H1 (cell line): ENCODE data around the gene RERE. TPM values are rescaled to one million over a fixed set of nuclear protein-coding genes. Genes with fewer than 3 reads are reported as not detected.

Experiments
- CTCF ChIA-PET: fragments of 300-600 bp; sonication (Branson Sonifier 250); formaldehyde crosslinking; loops from one replicate; lab custom pipeline; 2021; ENCODE audit not compliant: partially characterized antibody; lab: Charles Lee
- POLR2A ChIA-PET: fragments of 300-600 bp; sonication (Branson Sonifier 250); formaldehyde crosslinking; loops from one replicate; lab custom pipeline; 2021; ENCODE audit warnings: inconsistent platforms; ENCODE audit not compliant: partially characterized antibody; lab: Charles Lee
- DNase-seq, 2 experiments: peaks; one replicate each; pipeline versions ENCODE4 v3.0.0 to v3.0.0-alpha.2; 2010 to 2022; ENCODE audit warnings: low spot score in 2 of 2, low read depth in 1 of 2, mixed read lengths in 1 of 2
- FAIRE-seq: peaks from 2 replicates; lab custom pipeline; 2011; peaks lifted over from hg19 to GRCh38; lab: Jason Lieb, UNC
- H2AFZ ChIP-seq: 2 replicates; pipeline ENCODE4 v1.8.1; 2012; ENCODE audit warnings: low read length, inconsistent platforms
- H2AK5ac ChIP-seq: 2 replicates; pipeline ENCODE4 v1.6.1; 2013; ENCODE audit warnings: low read depth, low read length
- H2BK120ac ChIP-seq: replicated peaks from 2 replicates; pipeline ENCODE3; 2013; ENCODE audit warnings: low read depth, low read length, inconsistent platforms
- H2BK12ac ChIP-seq: 2 replicates; pipeline ENCODE4 v1.6.1; 2013; ENCODE audit warnings: low read depth, low read length
- H2BK15ac ChIP-seq: 2 replicates; pipeline ENCODE4 v1.6.1; 2013; ENCODE audit warnings: low read length
- H2BK20ac ChIP-seq: 2 replicates; pipeline ENCODE4 v1.6.1; 2013; ENCODE audit warnings: low read length
- H2BK5ac ChIP-seq: 2 replicates; pipeline ENCODE4 v1.6.1; 2013; ENCODE audit warnings: low read depth, low read length
- H3K14ac ChIP-seq: 2 replicates; pipeline ENCODE4 v1.6.1; 2013; ENCODE audit warnings: inconsistent platforms; ENCODE audit not compliant: insufficient read length
- H3K18ac ChIP-seq: 2 replicates; pipeline ENCODE4 v1.6.1; 2013; ENCODE audit warnings: low read length; ENCODE audit errors: extremely low read depth
- H3K23ac ChIP-seq: 2 replicates; pipeline ENCODE4 v1.6.1; 2013; ENCODE audit warnings: inconsistent platforms; ENCODE audit not compliant: insufficient read length
- H3K23me2 ChIP-seq: 2 replicates; pipeline ENCODE4 v1.6.1; 2013; ENCODE audit warnings: low read depth, low read length
- H3K27ac ChIP-seq: 2 replicates; pipeline ENCODE4 v1.6.1; 2011; ENCODE audit warnings: low read depth, low read length, inconsistent platforms
- H3K27me3 ChIP-seq, 4 experiments: replicated peaks in 1 of 4; 1 replicate in 1 of 4; 2 replicates in 3 of 4; pipeline versions ENCODE4 v1.6.1 to v1.8.1; 2011 to 2013; ENCODE audit warnings: low read length in 3 of 4, mild to moderate bottlenecking in 3 of 4, inconsistent platforms in 2 of 4, mixed read lengths in 2 of 4, moderate library complexity in 1 of 4; ENCODE audit not compliant: control insufficient read depth in 3 of 4, insufficient read depth in 3 of 4; ENCODE audit errors: extremely low read depth in 1 of 4
- H3K36me3 ChIP-seq, 4 experiments: 2 replicates each; pipeline versions ENCODE4 v1.6.1 to v1.8.1; 2011 to 2013; ENCODE audit warnings: mild to moderate bottlenecking in 4 of 4, low read length in 3 of 4, moderate library complexity in 2 of 4, control low read depth in 1 of 4, inconsistent platforms in 1 of 4; ENCODE audit not compliant: insufficient read depth in 4 of 4, control insufficient read depth in 2 of 4
- H3K4ac ChIP-seq: replicated peaks from 2 replicates; pipeline ENCODE3; 2013; ENCODE audit warnings: low read length, low read depth, mixed read lengths, inconsistent platforms; ENCODE audit not compliant: insufficient read length
- H3K4me1 ChIP-seq, 4 experiments: replicated peaks in 1 of 4; 1 replicate in 1 of 4; 2 replicates in 3 of 4; pipeline versions ENCODE4 v1.6.1 to v1.8.1; 2011 to 2013; ENCODE audit warnings: low read length in 3 of 4, inconsistent platforms in 2 of 4, mixed read lengths in 1 of 4; ENCODE audit not compliant: insufficient read depth in 4 of 4, control insufficient read depth in 3 of 4
- H3K4me2 ChIP-seq, 2 experiments: 2 replicates each; pipeline versions ENCODE4 v1.6.1 to v1.8.1; 2011 to 2013; ENCODE audit warnings: low read depth in 2 of 2, low read length in 2 of 2, control low read depth in 1 of 2, inconsistent platforms in 1 of 2, mild to moderate bottlenecking in 1 of 2; ENCODE audit not compliant: insufficient read depth in 1 of 2
- H3K4me3 ChIP-seq, 4 experiments: fragments of 200-600, 300-600 bp in 1 of 4; sonication (generic), shearing (Covaris generic), sonication (Bioruptor Twin) in 1 of 4; 2 replicates each; pipeline versions ENCODE4 v1.5.1 to v1.8.1; 2011 to 2016; ENCODE audit warnings: low read length in 4 of 4, low read depth in 3 of 4, control low read depth in 2 of 4, inconsistent platforms in 2 of 4, mild to moderate bottlenecking in 2 of 4, mixed read lengths in 1 of 4, moderate library complexity in 1 of 4; ENCODE audit not compliant: insufficient read depth in 2 of 4; ENCODE audit errors: extremely low read depth in 1 of 4
- H3K56ac ChIP-seq: replicated peaks from 2 replicates; pipeline ENCODE3; 2013; ENCODE audit warnings: low read depth, mild to moderate bottlenecking, mixed read lengths, low read length, inconsistent platforms; ENCODE audit not compliant: insufficient read length
- H3K79me1 ChIP-seq: 2 replicates; pipeline ENCODE4 v1.6.1; 2013; ENCODE audit warnings: low read depth, low read length, control low read depth
- H3K79me2 ChIP-seq, 2 experiments: 2 replicates each; pipeline versions ENCODE4 v1.6.1 to v1.8.1; 2012 to 2013; ENCODE audit warnings: low read length in 2 of 2, mild to moderate bottlenecking in 2 of 2, inconsistent platforms in 1 of 2; ENCODE audit not compliant: insufficient read depth in 2 of 2, control insufficient read depth in 1 of 2
- H3K9ac ChIP-seq, 4 experiments: replicated peaks in 1 of 4; 1 replicate in 1 of 4; 2 replicates in 3 of 4; pipeline versions ENCODE4 v1.6.1 to v1.8.1; 2011 to 2013; ENCODE audit warnings: low read depth in 3 of 4, low read length in 3 of 4, control low read depth in 2 of 4, mild to moderate bottlenecking in 2 of 4, moderate library complexity in 2 of 4, inconsistent platforms in 1 of 4; ENCODE audit errors: extremely low read depth in 1 of 4
- H3K9me3 ChIP-seq, 2 experiments: 2 replicates each; pipeline versions ENCODE4 v1.6.1 to v1.8.1; 2012 to 2013; ENCODE audit warnings: mild to moderate bottlenecking in 2 of 2, moderate library complexity in 2 of 2, control low read depth in 1 of 2, inconsistent platforms in 1 of 2, low read depth in 1 of 2, low read length in 1 of 2, mixed read lengths in 1 of 2; ENCODE audit not compliant: insufficient read depth in 2 of 2
- H4K20me1 ChIP-seq, 2 experiments: replicated peaks in 1 of 2; 2 replicates each; pipeline versions ENCODE3 to v1.8.1; 2011 to 2013; ENCODE audit warnings: inconsistent platforms in 2 of 2, low read length in 2 of 2, mild to moderate bottlenecking in 1 of 2; ENCODE audit not compliant: insufficient read depth in 2 of 2, control insufficient read depth in 1 of 2
- H4K5ac ChIP-seq: 2 replicates; pipeline ENCODE4 v1.6.1; 2013; ENCODE audit warnings: low read length, low read depth, mixed read lengths, inconsistent platforms; ENCODE audit not compliant: insufficient read length
- H4K8ac ChIP-seq: 2 replicates; pipeline ENCODE4 v1.8.0; 2013; ENCODE audit warnings: mild to moderate bottlenecking, moderate library complexity, low read length, inconsistent platforms; ENCODE audit not compliant: insufficient read depth; ENCODE audit errors: extremely low read depth
- H4K91ac ChIP-seq: replicated peaks from 2 replicates; pipeline ENCODE3; 2013; ENCODE audit warnings: low read length, mixed read lengths, inconsistent platforms; ENCODE audit not compliant: insufficient read length
- JUND ChIP-seq: IDR thresholded peaks from 2 replicates; pipeline ENCODE4 v1.6.1; 2011; ENCODE audit warnings: mild to moderate bottlenecking, improper control_type of control experiment, low read length
- KDM1A ChIP-seq: fragments of 200-600, 300-600 bp; sonication (generic); IDR thresholded peaks from 2 replicates; pipeline ENCODE4 v1.7.1; 2016; ENCODE audit warnings: mild to moderate bottlenecking, low read length, borderline replicate concordance
- WGBS, 2 experiments: shearing (Covaris generic) in 1 of 2; methylation state at CpG; one replicate each; pipeline versions ENCODE4 v1.1.6 to v1.1.7; 2013 to 2015; ENCODE audit warnings: low lambda C conversion rate in 2 of 2, mixed read lengths in 2 of 2, inconsistent platforms in 1 of 2, low coverage in 1 of 2, missing lambda C conversion rate in 1 of 2; ENCODE audit not compliant: insufficient replicate concordance in 2 of 2, insufficient coverage in 1 of 2, insufficient read length in 1 of 2; ENCODE audit errors: extremely low coverage in 1 of 2, missing lambda C conversion rate in 1 of 2; 5-methylcytosine and 5-hydroxymethylcytosine counted together
- polyA plus RNA-seq, 7 experiments: library from polyadenylated mRNA; depleted of rRNA in 3 of 7; stranded (reverse) in 5 of 7; unstranded in 2 of 7; fragments of >200 nt in 5 of 7; fragments of 200-250 nt in 2 of 7; gene quantifications; 1 replicate in 5 of 7; 2 replicates in 1 of 7; 4 replicates in 1 of 7; pipeline versions ENCODE4 v1.2.1 to v1.2.3, GENCODE V29; 2011 to 2013; ENCODE audit warnings: missing spikeins in 2 of 7, mixed read lengths in 2 of 7
- total RNA-seq: library from RNA; stranded (reverse); fragmentation: NEBNext Ultra II Directional; extraction: Animal tissue kit (Norgen Biotek cat#: 25700); gene quantifications from 2 replicates; pipeline ENCODE4 v1.2.1, GENCODE V29; 2021

The RERE gene
- total and polyA plus RNA-seq, 2 of the 8 experiments (the other 6 are each of a cell fraction or from before 2014, with no cell fraction given), result 15.3 to 142 TPM

DNA sequence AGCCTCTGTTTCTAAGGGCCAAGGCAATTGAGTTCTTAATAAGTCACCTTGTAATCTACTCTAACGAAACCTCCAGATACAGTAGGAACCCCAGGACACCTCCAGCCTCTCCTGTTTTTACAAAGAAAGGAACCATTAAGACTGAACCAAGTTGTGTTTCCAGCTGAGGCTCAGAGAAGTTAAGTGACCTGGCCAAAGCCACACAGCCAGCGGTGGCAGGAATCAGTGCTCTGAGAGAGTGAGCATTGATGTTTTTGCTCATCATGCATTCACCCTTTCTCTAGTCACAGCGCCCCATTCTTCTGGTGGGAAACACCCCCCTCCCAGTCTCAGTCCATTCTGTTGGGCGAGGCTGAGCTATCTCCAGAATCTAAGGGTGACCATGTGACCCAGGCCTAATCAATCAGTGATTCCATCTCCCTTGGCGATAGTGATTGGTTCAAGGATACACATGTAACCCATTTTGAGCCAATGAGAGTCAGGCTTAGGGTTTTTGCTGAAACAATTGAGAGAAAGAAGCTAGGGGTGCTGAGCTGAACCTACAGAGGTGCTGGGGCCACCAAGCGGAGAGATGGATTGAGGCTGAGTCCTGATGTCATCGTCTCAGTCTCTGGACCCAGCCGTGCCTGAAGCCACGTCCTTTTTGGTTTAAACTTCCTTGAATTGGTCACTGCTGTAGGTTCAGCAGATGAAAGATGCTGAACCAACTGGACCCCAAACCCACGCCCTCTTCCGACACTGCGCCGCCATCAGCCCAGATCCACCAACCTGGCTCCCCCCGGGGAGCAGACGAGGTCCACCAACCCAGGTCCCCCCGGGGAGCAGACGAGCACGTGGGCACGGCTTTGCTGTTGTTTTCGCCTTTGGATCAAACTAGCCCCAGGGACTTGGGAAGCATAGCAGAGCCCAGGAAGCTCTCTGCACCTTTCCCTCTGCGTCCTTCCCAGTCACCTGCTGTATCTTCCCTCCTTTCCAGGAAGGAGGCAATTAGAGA is 28.0 kb upstream of the RERE start:
- Histone ChIP-seq H3K27ac (no peak overlapping the region), H3K79me2 (no peaks in the 10 kb centered on the region), H2BK12ac (no peak overlapping the region), H2AK5ac (no peak overlapping the region), H4K91ac (no peak overlapping the region), H4K20me1 (no peaks in the 10 kb centered on the region), H2BK120ac (no peak overlapping the region), H2BK20ac (no peak overlapping the region), H3K14ac (no peak overlapping the region), H2AFZ (no peak overlapping the region), H4K5ac (no peak overlapping the region), H2BK15ac (peak overlapping the region; percentile 88; the same call in 1 of the 2 replicates), H3K23ac (no peak overlapping the region), H3K4me3 (no peak overlapping the region), H3K4me2 (no peak overlapping the region), H3K27me3 (no peaks in the 10 kb centered on the region), H3K9ac (no peak overlapping the region), H3K4me1 (peaks cover 0 to 4% (median 0%) of the 10 kb centered on the region in 4 experiments; a peak in 2 of 7 replicates), H4K8ac (peak overlapping the region; percentile 16; the same call in 1 of the 2 replicates), H3K79me1 (no peaks in the 10 kb centered on the region), H2BK5ac (no peak overlapping the region), H3K9me3 (no peaks in the 10 kb centered on the region), H3K56ac (no peak overlapping the region), H3K23me2 (no peaks in the 10 kb centered on the region), H3K36me3 (no peaks in the 10 kb centered on the region), H3K4ac (no peak overlapping the region)
- WGBS, 2 experiments, result 93% methylated on average over 18 of the region's 21 CpGs; no CpG with 5 or more reads in 1 of the 2 experiments
- POLR2A ChIA-PET, result interaction anchor here (0.6 to 39.6 kb wide), 5 partner anchors 9 to 678 kb away, joined by 3 to 880 read pairs (median 4); partner anchors contain the start of gene ENO1
- CTCF ChIA-PET, result interaction anchor here (0.7 to 7.9 kb wide), 15 partner anchors 10 to 254 kb away, joined by 3 to 128 read pairs (median 3); no protein-coding TSS in a partner anchor
- TF ChIP-seq KDM1A (peak; percentile 84; the same call in 1 of the 2 replicates), JUND (no peak)
- TF ChIP-seq, all 59 proteins: peak for 1
- H3K18ac ChIP-seq, result no peak overlapping the region
- no peak for DNase-seq
- FAIRE-seq, result no peak
